Endothelial cell of coronary artery (primary cell): ENCODE data around the gene MPC1. TPM values are rescaled to one million over a fixed set of nuclear protein-coding genes. Genes with fewer than 3 reads are reported as not detected.

Source experiments
- total RNA-seq: library from RNA; depleted of rRNA; stranded (reverse); fragments of >200 nt; gene quantifications from 2 replicates; pipeline ENCODE4 v1.2.3, GENCODE V29; 2014

The MPC1 gene
- total RNA-seq = 15.4 and 21.5 TPM in 2 replicates

DNA sequence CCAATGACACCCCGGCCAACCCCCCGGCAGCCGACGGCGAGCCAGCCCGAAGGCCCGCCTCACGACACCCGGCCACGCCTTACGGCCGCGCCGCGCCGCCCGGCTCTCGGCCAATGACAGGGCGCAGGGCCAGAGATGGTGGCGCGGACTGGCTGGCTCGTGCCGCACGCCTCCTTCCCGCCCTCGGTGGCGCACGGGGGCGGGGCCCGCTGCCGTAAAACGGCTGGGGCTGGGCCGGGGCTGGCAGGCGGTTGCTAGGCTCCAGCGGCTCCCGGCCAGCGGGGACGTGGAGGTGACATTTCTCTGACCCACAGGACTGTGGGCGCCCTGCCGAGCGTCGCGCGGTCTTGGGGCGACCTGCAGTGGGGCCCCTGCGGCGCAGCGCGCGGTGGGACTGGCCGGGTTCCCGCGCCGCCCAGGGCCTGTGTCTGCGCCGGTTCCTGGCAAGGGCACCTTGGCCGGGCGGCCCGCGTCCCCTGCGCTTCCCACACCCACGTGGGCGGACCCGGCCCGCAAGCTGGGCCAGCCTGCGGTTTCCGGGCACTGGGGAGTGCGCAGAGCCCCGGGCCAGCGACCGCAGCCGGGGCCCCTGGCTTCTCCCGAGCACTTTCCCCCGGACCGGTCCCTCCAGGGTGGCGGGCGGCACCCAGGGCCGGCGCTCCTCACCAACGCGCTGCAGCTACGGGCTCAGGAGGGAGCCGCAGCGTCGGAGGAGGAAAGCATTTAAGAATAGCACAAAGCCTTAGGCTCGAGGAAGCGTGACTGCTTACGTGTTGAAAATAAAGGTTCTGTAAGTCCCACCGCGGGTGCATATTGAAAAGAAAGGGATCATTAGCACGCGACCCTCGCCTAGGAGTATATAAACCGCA lies at the start of gene MPC1:
Gene MPC1, minus strand, starts transcription at position 8 of the 869 bp plus-strand sequence. CDS start 64 bp downstream, outside the sequence.

DNA sequence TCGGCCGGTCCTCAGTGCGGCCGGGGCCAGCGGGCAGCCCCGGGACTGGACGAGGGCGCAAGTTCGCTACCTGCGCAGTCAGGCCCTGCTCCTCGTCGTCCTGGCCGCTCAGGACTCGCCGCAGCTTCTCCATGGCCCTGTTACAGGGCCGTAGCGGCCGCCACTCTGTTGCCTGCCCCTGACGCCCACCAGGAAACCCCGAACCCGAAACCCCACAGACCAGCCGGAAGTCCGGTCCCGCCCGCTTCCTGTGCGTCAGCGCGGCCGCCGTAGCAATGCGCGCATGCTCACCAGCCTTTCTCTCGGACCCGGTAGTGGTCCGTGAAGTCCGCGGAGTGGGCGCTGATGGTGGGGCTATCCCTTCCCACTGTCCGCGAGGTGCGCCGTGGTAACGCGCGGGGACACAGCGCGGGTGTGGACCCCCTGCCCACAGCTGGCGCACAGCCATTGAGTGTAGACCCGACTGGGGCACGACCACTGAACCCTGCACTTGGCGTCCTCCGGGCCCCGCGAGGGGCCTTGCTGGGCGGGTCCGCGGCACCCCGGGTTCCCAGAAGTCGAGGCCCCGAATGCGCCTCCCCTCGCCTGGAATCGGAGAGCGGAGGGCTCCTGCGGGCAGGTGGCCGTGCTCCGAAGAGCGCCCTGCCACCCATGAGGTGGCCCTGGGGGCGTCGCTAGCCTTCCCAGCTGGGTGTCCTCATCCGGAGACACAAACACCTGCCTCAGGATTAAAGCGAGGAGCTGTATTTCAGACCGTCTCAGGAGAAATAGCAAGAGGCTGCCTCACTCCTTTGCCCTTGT lies 40.2 kb downstream of the MPC1 start, which contains the start of gene SFT2D1:
Gene SFT2D1, minus strand, starts transcription at position 197 of the 801 bp plus-strand sequence. Its CDS starts 64 bp downstream, at position 133.

Other genes starting within 250 kb of the MPC1 start
- not detected in 2 replicates for gene TBXT, start 215.1 kb downstream of the MPC1 start, total RNA-seq
- gene PRR18, start 74.5 kb downstream of the MPC1 start, total RNA-seq = not detected in 2 replicates
- gene SFT2D1, start 40.4 kb downstream of the MPC1 start, total RNA-seq = 24.0 and 29.4 TPM in 2 replicates
- 1.6 and 4.6 TPM in 2 replicates for gene RAMACL, start 203.7 kb upstream of the MPC1 start, total RNA-seq
- gene RPS6KA2, start 244.3 kb upstream of the MPC1 start, total RNA-seq = 99.9 and 147 TPM in 2 replicates